Prostate gland (tissue), 2 donors: Measurements from ENCODE around the gene PHLDA2. TPM values are rescaled to one million over a fixed set of nuclear protein-coding genes. Genes with fewer than 3 reads are reported as not detected.
A peak's percentile ranks its signal among the peaks of the same experiment; 100 is the strongest.

Experiments used
- DNase-seq: peaks from one replicate; pipeline ENCODE4 v3.0.0-alpha.2; 2019; ENCODE audit warnings: low spot score
- H3K27ac ChIP-seq, 2 donors: fragments of 200-600 bp; sonication (generic); 2 replicates each; pipeline ENCODE4 v1.5.1; 2017 to 2019
- H3K27me3 ChIP-seq: fragments of 200-600 bp; sonication (generic); replicated peaks from 2 replicates; pipeline ENCODE4 v1.5.1; 2019; ENCODE audit not compliant: insufficient read depth
- H3K36me3 ChIP-seq, 2 donors: fragments of 200-600 bp; sonication (generic); 1 replicate in 1 of 2; 2 replicates in 1 of 2; pipeline versions ENCODE4 v1.5.1 to v1.8.1; 2017 to 2019
- H3K4me1 ChIP-seq: fragments of 200-600 bp; sonication (generic); replicated peaks from 2 replicates; pipeline ENCODE4 v1.5.1; 2019
- H3K4me3 ChIP-seq, 2 donors: fragments of 200-600 bp; sonication (generic); 2 replicates each; pipeline ENCODE4 v1.5.1; 2017 to 2019
- H3K9me3 ChIP-seq: fragments of 200-600 bp; sonication (generic); 2 replicates; pipeline ENCODE4 v1.5.1; 2017
- POLR2A ChIP-seq: fragments of 450-650 bp; IDR thresholded peaks from one replicate; pipeline ENCODE4 v1.6.1; 2016; ENCODE audit warnings: antibody characterized with exemption, mild to moderate bottlenecking
- POLR2AphosphoS5 ChIP-seq: sonication (generic); formaldehyde crosslinking; IDR thresholded peaks from one replicate; pipeline ENCODE4 v1.6.1; 2017; ENCODE audit warnings: antibody characterized with exemption
- WGBS: methylation state at CpG from one replicate; pipeline ENCODE4 v1.1.5; 2018; 5-methylcytosine and 5-hydroxymethylcytosine counted together
- intact Hi-C: fragments of 100-400 bp; cut with DNase I; formaldehyde crosslinking; loops from one replicate; pipeline ENCODE4 v1.14.2; 2022
- total RNA-seq, 2 donors: library from RNA; depleted of rRNA; stranded (reverse); fragments of >200 nt; gene quantifications; one replicate each; pipeline ENCODE4 v1.1.0, GENCODE V29; 2016
- TF ChIP-seq, protein P1 (sequence below), 4 experiments: fragments of 200-600 bp in 2 of 4; fragments of 450-650 bp in 2 of 4; sonication (generic) in 2 of 4; IDR thresholded peaks; 1 replicate in 3 of 4; 2 replicates in 1 of 4; pipeline ENCODE4 v1.5.1; 2016 to 2019; ENCODE audit warnings: antibody characterized with exemption in 4 of 4, mild to moderate bottlenecking in 2 of 4, moderate library complexity in 2 of 4

Gene PHLDA2
- total RNA-seq, 2 donors from 2014 or later, result 12.4 to 20.4 TPM

DNA sequence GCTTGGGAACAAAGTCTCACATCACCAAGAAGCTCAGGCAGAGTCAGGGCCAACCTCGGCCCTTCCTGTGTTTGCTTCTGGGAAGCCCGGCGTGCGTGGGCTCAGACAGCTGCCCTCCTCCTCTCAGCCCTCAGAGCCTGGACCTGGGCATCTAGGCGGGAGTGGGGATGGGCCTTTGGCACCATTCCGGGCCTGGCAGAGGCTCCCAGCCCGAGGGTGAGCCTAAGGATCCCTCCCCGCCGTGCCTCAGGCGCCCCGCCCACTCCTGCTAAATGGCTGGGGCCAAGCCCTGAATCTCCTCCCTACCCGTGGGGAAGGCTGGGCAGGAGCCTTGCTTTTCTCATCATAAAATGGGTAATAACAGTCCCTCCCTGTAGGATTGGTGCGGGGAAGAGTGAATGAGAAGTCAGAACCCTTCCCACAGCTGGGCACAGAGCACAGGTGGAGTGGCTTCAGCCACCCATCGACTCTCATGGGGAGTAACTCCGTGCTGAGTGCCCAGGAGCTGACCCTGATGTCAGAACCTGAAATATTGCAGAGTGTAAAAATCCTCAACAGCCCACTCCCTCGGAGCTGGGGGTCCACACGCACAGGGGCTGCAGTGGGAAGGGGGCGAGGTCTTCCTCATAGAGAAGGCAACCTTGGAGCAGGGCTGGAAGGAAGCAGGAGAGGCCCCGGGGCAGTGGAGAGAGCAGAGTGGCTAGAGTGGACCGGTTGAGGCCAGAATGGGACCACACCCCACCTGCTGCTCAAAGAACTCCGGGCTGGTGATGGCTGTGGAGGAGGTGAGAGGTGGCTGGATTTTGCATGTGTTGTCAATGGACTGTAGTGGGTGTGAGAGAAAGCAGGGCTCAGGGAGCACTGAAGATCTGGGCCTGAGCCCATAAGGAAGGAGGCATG lies 24.8 kb downstream of the PHLDA2 start:
- no peaks in the 10 kb centered on the region for H3K36me3 ChIP-seq
- no peak for DNase-seq
- H3K27me3 ChIP-seq, result no peaks in the 10 kb centered on the region
- 65% methylated on average over 20 of the region's 21 CpGs for WGBS
- intact Hi-C loops, result no loop called here
- H3K27ac ChIP-seq, result peak overlapping the region; percentile 53 to 88
- no peak overlapping the region for H3K4me3 ChIP-seq
- TF ChIP-seq, protein P1, sequence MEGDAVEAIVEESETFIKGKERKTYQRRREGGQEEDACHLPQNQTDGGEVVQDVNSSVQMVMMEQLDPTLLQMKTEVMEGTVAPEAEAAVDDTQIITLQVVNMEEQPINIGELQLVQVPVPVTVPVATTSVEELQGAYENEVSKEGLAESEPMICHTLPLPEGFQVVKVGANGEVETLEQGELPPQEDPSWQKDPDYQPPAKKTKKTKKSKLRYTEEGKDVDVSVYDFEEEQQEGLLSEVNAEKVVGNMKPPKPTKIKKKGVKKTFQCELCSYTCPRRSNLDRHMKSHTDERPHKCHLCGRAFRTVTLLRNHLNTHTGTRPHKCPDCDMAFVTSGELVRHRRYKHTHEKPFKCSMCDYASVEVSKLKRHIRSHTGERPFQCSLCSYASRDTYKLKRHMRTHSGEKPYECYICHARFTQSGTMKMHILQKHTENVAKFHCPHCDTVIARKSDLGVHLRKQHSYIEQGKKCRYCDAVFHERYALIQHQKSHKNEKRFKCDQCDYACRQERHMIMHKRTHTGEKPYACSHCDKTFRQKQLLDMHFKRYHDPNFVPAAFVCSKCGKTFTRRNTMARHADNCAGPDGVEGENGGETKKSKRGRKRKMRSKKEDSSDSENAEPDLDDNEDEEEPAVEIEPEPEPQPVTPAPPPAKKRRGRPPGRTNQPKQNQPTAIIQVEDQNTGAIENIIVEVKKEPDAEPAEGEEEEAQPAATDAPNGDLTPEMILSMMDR (IDR thresholded peaks at IDR 0.05), result no peak
- peak; percentile 17 for TF ChIP-seq POLR2AphosphoS5
- peak; percentile 34 for TF ChIP-seq POLR2A
- peaks cover 18% of the 10 kb centered on the region for H3K4me1 ChIP-seq
- H3K9me3 ChIP-seq, result no peaks in the 10 kb centered on the region

DNA sequence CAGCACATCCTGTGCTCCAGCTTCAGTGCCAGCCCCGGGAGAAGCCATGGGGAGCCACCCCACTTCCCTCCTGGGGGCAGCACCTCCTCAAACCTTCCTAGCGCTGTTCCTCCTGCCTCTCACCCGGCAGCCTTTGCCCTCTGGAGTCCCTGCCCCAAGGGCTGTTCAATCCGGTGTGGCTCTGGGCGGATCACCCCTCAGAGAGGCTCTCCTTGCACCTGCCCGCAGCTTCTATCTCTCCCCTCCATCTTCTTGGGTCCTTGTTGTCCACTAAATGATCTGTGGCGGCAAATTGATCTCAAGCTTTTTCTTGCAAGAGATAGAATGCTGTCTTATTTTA lies 25.6 kb downstream of the PHLDA2 start:
- Histone ChIP-seq H3K27me3 (no peaks in the 10 kb centered on the region), H3K36me3 (no peaks in the 10 kb centered on the region), H3K4me3 (no peak overlapping the region), H3K27ac (peak overlapping the region; percentile 53 to 88), H3K9me3 (no peaks in the 10 kb centered on the region), H3K4me1 (peaks cover 18% of the 10 kb centered on the region)
- intact Hi-C loops, result no loop called here
- 78% methylated on average over 7 of the region's 7 CpGs for WGBS
- DNase-seq, result no peak
- TF ChIP-seq POLR2A, result no peak
- TF ChIP-seq, protein P1 (IDR thresholded peaks at IDR 0.05), result no peak
- TF ChIP-seq POLR2AphosphoS5, result no peak

DNA sequence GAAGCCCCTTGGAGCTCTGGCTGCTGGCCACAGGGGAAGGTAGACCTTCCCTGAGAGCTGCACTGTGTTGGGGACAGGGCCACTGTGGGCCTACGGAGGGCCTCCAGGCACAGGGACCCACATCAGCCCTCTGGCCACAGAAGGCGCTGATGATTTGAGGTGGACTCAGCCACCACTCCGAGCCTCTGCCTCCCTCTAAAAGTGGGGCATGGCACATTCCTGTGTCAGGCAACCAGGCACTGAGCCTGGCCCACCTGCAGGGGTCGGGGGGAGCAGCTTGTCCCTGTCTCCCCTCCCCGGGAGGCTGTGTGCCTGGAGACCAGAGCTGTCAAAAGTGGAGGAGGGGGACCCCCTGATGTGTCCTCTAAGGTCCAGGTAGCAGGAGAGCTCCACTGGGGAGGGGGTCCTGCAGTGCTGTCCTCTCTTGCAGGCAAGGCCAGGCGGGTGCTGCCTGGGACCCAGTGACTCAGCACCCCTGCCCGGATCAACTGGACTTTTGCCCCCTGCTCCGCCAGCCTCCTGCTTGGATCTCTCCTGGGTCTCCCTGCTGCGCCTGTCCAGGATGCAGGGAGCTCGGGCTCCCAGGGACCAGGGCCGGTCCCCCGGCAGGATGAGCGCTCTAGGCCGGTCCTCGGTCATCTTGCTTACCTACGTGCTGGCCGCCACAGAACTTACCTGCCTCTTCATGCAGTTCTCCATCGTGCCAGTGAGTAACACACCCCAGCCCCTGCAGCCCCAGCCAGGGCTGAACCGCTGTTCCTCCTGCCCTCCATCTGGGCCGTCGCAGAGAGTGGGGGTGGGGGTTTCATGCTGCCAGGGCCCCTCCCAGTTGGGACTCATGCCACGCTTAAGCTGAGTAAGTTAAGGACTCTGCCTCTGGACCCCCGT lies 26.2 kb downstream of the PHLDA2 start:
- peak overlapping the region; percentile 51 to 66 for H3K4me3 ChIP-seq
- H3K4me1 ChIP-seq, result peaks cover 18% of the 10 kb centered on the region
- no peaks in the 10 kb centered on the region for H3K36me3 ChIP-seq
- TF ChIP-seq POLR2A (no peak), POLR2AphosphoS5 (no peak)
- TF ChIP-seq, protein P1 (IDR thresholded peaks at IDR 0.05), result no peak
- no peaks in the 10 kb centered on the region for H3K27me3 ChIP-seq
- DNase-seq, result no peak
- H3K9me3 ChIP-seq, result no peaks in the 10 kb centered on the region
- peak overlapping the region; percentile 88 to 94 for H3K27ac ChIP-seq
- intact Hi-C loops, result no loop called here
- WGBS, result 74% methylated on average over 22 of the region's 23 CpGs

DNA sequence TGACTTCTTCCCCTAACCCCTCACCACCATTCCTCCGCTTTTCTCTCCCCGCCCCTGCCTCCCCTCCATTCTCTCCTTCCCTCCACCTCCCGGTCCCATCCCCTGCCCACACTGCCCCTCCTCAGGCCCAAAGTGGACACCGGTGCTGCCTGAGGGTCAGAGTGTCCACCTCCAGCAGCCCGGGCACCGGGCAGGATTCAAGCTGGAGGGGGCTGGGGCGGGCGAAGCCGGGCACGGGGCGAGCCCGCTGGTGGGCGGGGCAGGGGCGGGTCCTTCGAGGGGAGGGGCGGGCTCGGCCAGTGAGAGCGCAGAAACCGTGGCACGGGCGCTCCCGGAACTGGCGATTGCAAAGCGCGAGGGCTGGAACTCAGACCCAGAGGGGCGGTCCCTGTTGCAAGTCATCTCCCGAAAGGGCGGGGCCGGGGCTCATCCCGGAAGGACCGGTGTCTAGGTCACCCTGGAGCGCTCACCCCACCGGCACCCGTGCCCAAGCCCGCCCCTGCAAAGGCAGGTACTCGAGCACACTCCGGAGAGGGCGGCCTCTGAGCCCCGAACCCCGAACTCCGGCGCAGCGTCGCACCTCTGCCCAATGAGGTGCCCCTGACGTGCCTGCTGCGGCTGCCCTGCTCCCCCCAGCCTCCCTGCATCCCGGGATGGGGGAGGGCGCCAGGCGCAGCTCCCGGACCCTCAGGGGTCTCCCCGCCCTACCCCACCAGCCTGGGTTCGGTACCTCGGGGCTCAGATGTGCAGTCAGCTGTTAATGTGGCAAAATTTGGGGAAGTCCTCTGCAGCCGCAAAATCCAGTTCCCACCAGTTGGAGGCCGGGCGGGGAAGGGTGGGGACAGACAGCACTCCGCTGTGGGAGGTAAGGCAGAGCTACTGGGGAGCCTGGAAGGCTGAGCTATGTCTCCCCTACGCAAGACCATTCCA lies 27.1 kb downstream of the PHLDA2 start:
- H3K27ac ChIP-seq, result peak overlapping the region; percentile 88 to 94
- H3K4me1 ChIP-seq, result peaks cover 18% of the 10 kb centered on the region
- no peaks in the 10 kb centered on the region for H3K9me3 ChIP-seq
- WGBS, result 4% methylated on average over 48 of the region's 58 CpGs
- intact Hi-C loops, result no loop called here
- no peaks in the 10 kb centered on the region for H3K36me3 ChIP-seq
- H3K27me3 ChIP-seq, result no peaks in the 10 kb centered on the region
- DNase-seq, result peak; percentile 98
- H3K4me3 ChIP-seq, result peak overlapping the region; percentile 51 to 66
- TF ChIP-seq POLR2A (peak; percentile 66), POLR2AphosphoS5 (peak; percentile 89)
- TF ChIP-seq, protein P1 (IDR thresholded peaks at IDR 0.05), result no peak
